H9 (cell line): ENCODE results near the gene NEAT1. TPM values are rescaled to one million over a fixed set of nuclear protein-coding genes. Genes with fewer than 3 reads are reported as not detected.

Experiments
- DNase-seq: peaks from one replicate; pipeline ENCODE4 v3.0.0-alpha.2; 2017
- H2AFZ ChIP-seq: one replicate; pipeline ENCODE4 v1.6.1; 2013; ENCODE audit warnings: mild to moderate bottlenecking, low read length, control low read depth, moderate library complexity
- H2AK5ac ChIP-seq: 2 replicates; pipeline ENCODE4 v1.6.1; 2013; ENCODE audit warnings: low read length, control low read depth, mixed read lengths; ENCODE audit not compliant: insufficient read length
- H2BK120ac ChIP-seq: one replicate; pipeline ENCODE4 v1.6.1; 2013; ENCODE audit warnings: low read depth, mild to moderate bottlenecking, low read length, control low read depth, inconsistent platforms; ENCODE audit not compliant: poor library complexity, severe bottlenecking
- H2BK12ac ChIP-seq: 2 replicates; pipeline ENCODE4 v1.6.1; 2013; ENCODE audit warnings: low read length, control low read depth, mixed read lengths, low read depth; ENCODE audit not compliant: insufficient read length
- H2BK15ac ChIP-seq: 2 replicates; pipeline ENCODE4 v1.6.1; 2013; ENCODE audit warnings: low read depth, low read length, control low read depth
- H2BK20ac ChIP-seq: one replicate; pipeline ENCODE4 v1.6.1; 2013; ENCODE audit warnings: low read depth, mild to moderate bottlenecking, low read length, control low read depth, inconsistent platforms; ENCODE audit not compliant: poor library complexity, severe bottlenecking
- H2BK5ac ChIP-seq: 2 replicates; pipeline ENCODE4 v1.6.1; 2013; ENCODE audit warnings: low read length, control low read depth, mixed read lengths; ENCODE audit not compliant: insufficient read length
- H3K14ac ChIP-seq: 2 replicates; pipeline ENCODE4 v1.6.1; 2013; ENCODE audit warnings: low read length, control low read depth; ENCODE audit not compliant: insufficient read depth
- H3K18ac ChIP-seq: 2 replicates; pipeline ENCODE4 v1.6.1; 2013; ENCODE audit warnings: low read depth, mild to moderate bottlenecking, mixed read lengths, low read length, control low read depth; ENCODE audit not compliant: insufficient read length
- H3K23ac ChIP-seq: 2 replicates; pipeline ENCODE4 v1.6.1; 2013; ENCODE audit warnings: low read length, control low read depth, mixed read lengths, low read depth; ENCODE audit not compliant: insufficient read length
- H3K23me2 ChIP-seq: 2 replicates; pipeline ENCODE4 v1.6.1; 2013; ENCODE audit warnings: low read depth, mild to moderate bottlenecking, mixed read lengths, low read length, control low read depth; ENCODE audit not compliant: insufficient read length, poor library complexity, severe bottlenecking
- H3K27ac ChIP-seq: 2 replicates; pipeline ENCODE4 v1.5.1; 2013; ENCODE audit warnings: low read length, control low read depth, mixed read lengths, low read depth; ENCODE audit not compliant: insufficient read length
- H3K27me3 ChIP-seq: 2 replicates; pipeline ENCODE4 v1.6.1; 2013; ENCODE audit warnings: low read length, control low read depth, inconsistent platforms; ENCODE audit not compliant: insufficient read depth
- H3K4ac ChIP-seq: 2 replicates; pipeline ENCODE4 v1.6.1; 2013; ENCODE audit warnings: low read depth, mild to moderate bottlenecking, control low read depth, inconsistent platforms, low read length, moderate library complexity
- H3K4me1 ChIP-seq: 2 replicates; pipeline ENCODE4 v1.6.1; 2013; ENCODE audit warnings: low read length, control low read depth, inconsistent platforms; ENCODE audit not compliant: insufficient read depth
- H3K4me2 ChIP-seq: 2 replicates; pipeline ENCODE4 v1.6.1; 2013; ENCODE audit warnings: low read length, control low read depth, mixed read lengths; ENCODE audit not compliant: insufficient read length, insufficient read depth
- H3K56ac ChIP-seq: 2 replicates; pipeline ENCODE4 v1.6.1; 2013; ENCODE audit warnings: low read depth, mild to moderate bottlenecking, mixed read lengths, low read length, control low read depth; ENCODE audit not compliant: insufficient read length
- H3K79me1 ChIP-seq: 2 replicates; pipeline ENCODE4 v1.6.1; 2013; ENCODE audit warnings: low read depth, mild to moderate bottlenecking, moderate library complexity, low read length, control low read depth, inconsistent platforms; ENCODE audit not compliant: insufficient read depth, poor library complexity, severe bottlenecking
- H3K79me2 ChIP-seq: 2 replicates; pipeline ENCODE4 v1.6.1; 2013; ENCODE audit warnings: low read length, control low read depth, inconsistent platforms; ENCODE audit not compliant: insufficient read depth
- H3K9ac ChIP-seq: 2 replicates; pipeline ENCODE4 v1.6.1; 2013; ENCODE audit warnings: low read length, control low read depth, mixed read lengths; ENCODE audit not compliant: insufficient read length; ENCODE audit errors: extremely low read depth
- H3K9me3 ChIP-seq: one replicate; pipeline ENCODE4 v1.6.1; 2013; ENCODE audit warnings: low read depth, low read length, inconsistent platforms; ENCODE audit not compliant: control insufficient read depth
- H3T11ph ChIP-seq: one replicate; pipeline ENCODE4 v1.6.1; 2013; ENCODE audit warnings: mild to moderate bottlenecking, low read length, control low read depth, inconsistent platforms
- H4K20me1 ChIP-seq: one replicate; pipeline ENCODE4 v1.6.1; 2013; ENCODE audit not compliant: control insufficient read depth, insufficient read length, insufficient read depth
- H4K5ac ChIP-seq: 2 replicates; pipeline ENCODE4 v1.6.1; 2013; ENCODE audit warnings: low read depth, mild to moderate bottlenecking, mixed read lengths, low read length, control low read depth; ENCODE audit not compliant: insufficient read length
- H4K8ac ChIP-seq: replicated peaks from 2 replicates; pipeline ENCODE4 v1.6.1; 2013; ENCODE audit warnings: low read length, control low read depth, mixed read lengths, low read depth; ENCODE audit not compliant: insufficient read length
- H4K91ac ChIP-seq: 2 replicates; pipeline ENCODE4 v1.6.1; 2013; ENCODE audit warnings: low read depth, mild to moderate bottlenecking, moderate library complexity, mixed read lengths, low read length, control low read depth; ENCODE audit not compliant: insufficient read length
- H3K27ac Mint-ChIP-seq, 3 experiments: 2 replicates in 2 of 3; 3 replicates in 1 of 3; pipeline ENCODE4 v1.8.0; 2020 to 2021; ENCODE audit warnings: mixed read lengths in 3 of 3, mild to moderate bottlenecking in 1 of 3, moderate library complexity in 1 of 3
- H3K27me3 Mint-ChIP-seq: 2 replicates; pipeline ENCODE4 v1.8.0; 2021; ENCODE audit warnings: low read depth, mild to moderate bottlenecking, moderate library complexity, mixed read lengths
- H3K36me3 Mint-ChIP-seq, 3 experiments: 2 replicates in 2 of 3; 3 replicates in 1 of 3; pipeline ENCODE4 v1.8.0; 2020 to 2021; ENCODE audit warnings: low read depth in 3 of 3, mixed read lengths in 3 of 3; ENCODE audit not compliant: insufficient read depth in 1 of 3
- H3K4me1 Mint-ChIP-seq, 2 experiments: 2 replicates each; pipeline ENCODE4 v1.8.0; 2020; ENCODE audit warnings: mixed read lengths in 2 of 2
- H3K4me3 Mint-ChIP-seq, 2 experiments: 2 replicates in 1 of 2; 3 replicates in 1 of 2; pipeline ENCODE4 v1.8.0; 2020 to 2021; ENCODE audit warnings: mild to moderate bottlenecking in 2 of 2, mixed read lengths in 2 of 2, moderate library complexity in 1 of 2
- H3K9me3 Mint-ChIP-seq, 2 experiments: 2 replicates in 1 of 2; 3 replicates in 1 of 2; pipeline ENCODE4 v1.8.0; 2020; ENCODE audit warnings: mild to moderate bottlenecking in 2 of 2, mixed read lengths in 2 of 2, moderate library complexity in 1 of 2
- WGBS: extraction: QIAGEN DNeasy Blood & Tissue Kit; methylation state at CpG from one replicate; pipeline ENCODE4 v1.1.7; 2013; ENCODE audit warnings: missing lambda C conversion rate, low lambda C conversion rate, mixed read lengths; ENCODE audit not compliant: insufficient read length; ENCODE audit errors: extremely low coverage; 5-methylcytosine and 5-hydroxymethylcytosine counted together
- total RNA-seq: library from RNA; stranded (reverse); gene quantifications from 2 replicates; pipeline ENCODE4 v1.2.1, GENCODE V29; 2021
- TF ChIP-seq, protein P1 (sequence below): fragments of 200-600 bp; sonication (generic); conservative IDR thresholded peaks from 3 replicates; pipeline ENCODE4 v1.8.0; 2021; ENCODE audit warnings: antibody characterized with exemption, mild to moderate bottlenecking

The NEAT1 gene
- total RNA-seq, 1 experiment from 2014 or later = 12.7 TPM

DNA sequence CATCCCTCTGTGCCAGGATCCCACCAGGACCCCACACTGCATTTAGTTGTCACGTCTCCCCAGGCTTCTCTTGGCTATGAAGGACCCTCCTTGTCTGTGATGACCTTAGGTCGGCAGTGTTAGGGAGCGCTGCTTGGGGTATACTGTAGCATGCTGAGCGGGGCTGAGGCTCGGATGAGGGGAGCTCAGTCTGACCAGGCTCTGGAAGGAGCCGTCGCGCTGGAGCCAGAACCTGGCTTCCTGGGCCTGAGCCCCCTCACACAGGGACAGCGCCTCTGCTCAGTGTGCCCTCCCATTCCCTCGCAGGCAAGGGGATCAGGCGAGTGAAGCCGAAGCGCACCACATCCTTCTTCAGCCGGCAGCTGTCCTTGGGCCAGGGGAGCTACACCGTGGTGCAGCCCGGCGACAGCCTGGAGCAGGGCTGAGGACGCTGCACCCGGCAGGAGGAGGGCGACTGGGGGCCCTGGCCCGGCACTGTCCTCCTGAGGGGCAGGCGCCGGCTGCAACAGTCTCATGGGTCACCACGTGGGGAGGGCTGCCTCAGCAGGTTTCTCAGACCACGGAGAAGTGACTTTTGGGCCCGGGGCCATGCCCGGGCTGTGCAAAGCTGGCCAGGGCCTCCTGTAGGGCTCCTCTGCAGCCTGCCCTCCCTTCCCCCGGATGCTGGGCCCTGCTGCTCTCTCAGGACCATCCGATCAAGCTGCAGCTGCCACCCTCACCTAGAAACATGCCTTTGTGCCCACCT is 11.5 kb upstream of the NEAT1 start:
- H3K23me2 ChIP-seq = no peaks in the 10 kb centered on the region
- H4K91ac ChIP-seq = no peak overlapping the region
- no peak overlapping the region for H2BK120ac ChIP-seq
- no peak overlapping the region for H2AK5ac ChIP-seq
- Mint-ChIP-seq H3K27ac (no peak overlapping the region; a peak in 1 of 7 replicates), H3K9me3 (no peaks in the 10 kb centered on the region), H3K4me3 (no peak overlapping the region), H3K36me3 (peaks cover 3 to 30% (median 4%) of the 10 kb centered on the region in 3 experiments; a peak in 5 of 7 replicates), H3K27me3 (peaks cover 4% of the 10 kb centered on the region), H3K4me1 (peaks cover 6 to 7% of the 10 kb centered on the region in 2 experiments)
- no peaks in the 10 kb centered on the region for H3K9me3 ChIP-seq
- no peak overlapping the region for H3K56ac ChIP-seq
- no peak for DNase-seq
- no peaks in the 10 kb centered on the region for H3K79me2 ChIP-seq
- H3T11ph ChIP-seq = no peak overlapping the region
- no peak overlapping the region for H3K27ac ChIP-seq
- H3K23ac ChIP-seq = no peak overlapping the region
- no peaks in the 10 kb centered on the region for H3K79me1 ChIP-seq
- no CpG with 5 or more reads among the region's 29 CpGs for WGBS
- H2BK12ac ChIP-seq = no peak overlapping the region
- H3K18ac ChIP-seq = no peak overlapping the region
- no peak overlapping the region for H2AFZ ChIP-seq
- H2BK5ac ChIP-seq = no peak overlapping the region
- H3K9ac ChIP-seq = no peak overlapping the region
- no peaks in the 10 kb centered on the region for H3K4me1 ChIP-seq
- H4K5ac ChIP-seq = no peak overlapping the region
- no peak overlapping the region for H3K4ac ChIP-seq
- H3K27me3 ChIP-seq = no peaks in the 10 kb centered on the region
- no peak overlapping the region for H3K14ac ChIP-seq
- H2BK15ac ChIP-seq = no peak overlapping the region
- H3K4me2 ChIP-seq = no peak overlapping the region
- TF ChIP-seq, protein P1, sequence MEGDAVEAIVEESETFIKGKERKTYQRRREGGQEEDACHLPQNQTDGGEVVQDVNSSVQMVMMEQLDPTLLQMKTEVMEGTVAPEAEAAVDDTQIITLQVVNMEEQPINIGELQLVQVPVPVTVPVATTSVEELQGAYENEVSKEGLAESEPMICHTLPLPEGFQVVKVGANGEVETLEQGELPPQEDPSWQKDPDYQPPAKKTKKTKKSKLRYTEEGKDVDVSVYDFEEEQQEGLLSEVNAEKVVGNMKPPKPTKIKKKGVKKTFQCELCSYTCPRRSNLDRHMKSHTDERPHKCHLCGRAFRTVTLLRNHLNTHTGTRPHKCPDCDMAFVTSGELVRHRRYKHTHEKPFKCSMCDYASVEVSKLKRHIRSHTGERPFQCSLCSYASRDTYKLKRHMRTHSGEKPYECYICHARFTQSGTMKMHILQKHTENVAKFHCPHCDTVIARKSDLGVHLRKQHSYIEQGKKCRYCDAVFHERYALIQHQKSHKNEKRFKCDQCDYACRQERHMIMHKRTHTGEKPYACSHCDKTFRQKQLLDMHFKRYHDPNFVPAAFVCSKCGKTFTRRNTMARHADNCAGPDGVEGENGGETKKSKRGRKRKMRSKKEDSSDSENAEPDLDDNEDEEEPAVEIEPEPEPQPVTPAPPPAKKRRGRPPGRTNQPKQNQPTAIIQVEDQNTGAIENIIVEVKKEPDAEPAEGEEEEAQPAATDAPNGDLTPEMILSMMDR = no peak
- no peak overlapping the region for H4K8ac ChIP-seq
- H4K20me1 ChIP-seq = no peaks in the 10 kb centered on the region
- H2BK20ac ChIP-seq = no peak overlapping the region
